Measurements from ENCODE around the gene PPIL4. TPM values are rescaled to one million over a fixed set of nuclear protein-coding genes. Genes with fewer than 3 reads are reported as not detected.

The PPIL4 gene
- total RNA-seq (ENCODE audit: low replicate concordance) = 13.9 and 24.8 TPM in 2 replicates

GRCh38 chr6:149545754-149546471, at the start of gene PPIL4:
TSS of gene PPIL4 (minus strand) at chr6:149546043. CDS start at chr6:149546005, 38 bp downstream.

GRCh38 chr6:149565527-149566409, 19.9 kb upstream of the PPIL4 start, which contains the start of gene GINM1:
TSS of gene GINM1 (plus strand) at chr6:149566375. CDS start at chr6:149566415, 40 bp downstream.

GRCh38 chr6:149484733-149485700, 60.8 kb downstream of the PPIL4 start, which contains the start of gene ZC3H12D:
TSS of gene ZC3H12D (minus strand) at chr6:149485014. CDS start at chr6:149474543, 10,471 bp downstream.

Other genes with a start within 250 kb of the PPIL4 start
- 11.3 and 15.5 TPM in 2 replicates for gene TAB2, start 228.3 kb downstream of the PPIL4 start, total RNA-seq (ENCODE audit: low replicate concordance)
- 0.70 and 1.1 TPM in 2 replicates for gene SUMO4, start 145.8 kb downstream of the PPIL4 start, total RNA-seq (ENCODE audit: low replicate concordance)
- gene ZC3H12D, start 61.0 kb downstream of the PPIL4 start, total RNA-seq (ENCODE audit: low replicate concordance) = 0.23 TPM in 1 of 2 replicates, not detected in the other
- gene GINM1, start 20.3 kb upstream of the PPIL4 start, total RNA-seq (ENCODE audit: low replicate concordance) = 32.9 and 52.8 TPM in 2 replicates
- 23.9 and 32.2 TPM in 2 replicates for gene KATNA1, start 102.7 kb upstream of the PPIL4 start, total RNA-seq (ENCODE audit: low replicate concordance)
- 2.9 and 5.0 TPM in 2 replicates for gene LATS1, start 172.1 kb upstream of the PPIL4 start, total RNA-seq (ENCODE audit: low replicate concordance)
- gene NUP43, start 200.5 kb upstream of the PPIL4 start, total RNA-seq (ENCODE audit: low replicate concordance) = 11.3 and 17.8 TPM in 2 replicates
- gene PCMT1, start 203.7 kb upstream of the PPIL4 start, total RNA-seq (ENCODE audit: low replicate concordance) = 104 and 114 TPM in 2 replicates

All from smooth muscle cell of the coronary artery (primary cell).